NCI-H2081 (cell line): Measurements from ENCODE around the gene ATG16L1.
A peak's percentile ranks its signal among the peaks of the same experiment; 100 is the strongest.

Source experiments
- DNase-seq, 2 experiments: peaks; one replicate each; lab custom pipeline; 2025; lab: John Stamatoyannopoulos, UW

ATG16L1 gene

GRCh38 chr2:233260661-233261060 lies 9.2 kb downstream of the ATG16L1 start:
- no peak for DNase-seq

GRCh38 chr2:233261819-233262555 lies 10.5 kb downstream of the ATG16L1 start:
- no peak for DNase-seq

- DNase-seq: no peak
These were observed 11.1 kb downstream of the ATG16L1 start for GRCh38 chr2:233262562-233262961.

- no peak for DNase-seq
These were observed 11.6 kb downstream of the ATG16L1 start for GRCh38 chr2:233263045-233263570.

GRCh38 chr2:233264667-233265066 lies 13.2 kb downstream of the ATG16L1 start:
- DNase-seq: no peak

- no peak for DNase-seq
These were observed 14.5 kb downstream of the ATG16L1 start for GRCh38 chr2:233265899-233266431.

GRCh38 chr2:233266481-233266880 lies 15.0 kb downstream of the ATG16L1 start:
- no peak for DNase-seq

GRCh38 chr2:233267516-233268245 lies 16.2 kb downstream of the ATG16L1 start:
- DNase-seq: no peak

GRCh38 chr2:233270366-233270765 lies 18.9 kb downstream of the ATG16L1 start:
- DNase-seq: no peak

GRCh38 chr2:233270951-233271350 lies 19.5 kb downstream of the ATG16L1 start:
- no peak for DNase-seq

GRCh38 chr2:233271693-233272092 lies 20.2 kb downstream of the ATG16L1 start:
- DNase-seq: no peak

GRCh38 chr2:233273120-233273519 lies 21.6 kb downstream of the ATG16L1 start:
- DNase-seq: no peak

GRCh38 chr2:233275223-233275622 lies 23.8 kb downstream of the ATG16L1 start:
- DNase-seq: no peak

- DNase-seq: no peak
These were observed 27.4 kb downstream of the ATG16L1 start for GRCh38 chr2:233278921-233279320.

- no peak for DNase-seq
These were observed 28.7 kb downstream of the ATG16L1 start for GRCh38 chr2:233280114-233280693.

- no peak for DNase-seq
These were observed 30.1 kb downstream of the ATG16L1 start for GRCh38 chr2:233281553-233281952.

GRCh38 chr2:233281992-233282603 lies 30.6 kb downstream of the ATG16L1 start:
- DNase-seq: no peak

- DNase-seq: no peak
These were observed 34.4 kb downstream of the ATG16L1 start for GRCh38 chr2:233285921-233286320.

- no peak for DNase-seq
These were observed 36.4 kb downstream of the ATG16L1 start for GRCh38 chr2:233287871-233288270.

GRCh38 chr2:233288663-233289062 lies 37.2 kb downstream of the ATG16L1 start:
- DNase-seq: peak; percentile 6 to 41

GRCh38 chr2:233289648-233290047 lies 38.2 kb downstream of the ATG16L1 start:
- DNase-seq: peak in 1 of 2 experiments; percentile 44
